Ishikawa (cell line): ENCODE measurements around the gene APBA2.

Experiments used
- EP300 ChIP-seq: IDR thresholded peaks from 2 replicates; pipeline ENCODE4 v1.6.1; 2012; ENCODE audit warnings: borderline replicate concordance
- FOXM1 ChIP-seq: IDR thresholded peaks from 2 replicates; pipeline ENCODE4 v1.6.1; 2012; ENCODE audit warnings: low read depth, borderline replicate concordance
- MAX ChIP-seq: IDR thresholded peaks from 2 replicates; pipeline ENCODE4 v1.6.1; 2012
- RAD21 ChIP-seq: IDR thresholded peaks from 2 replicates; pipeline ENCODE4 v1.6.1; 2012; ENCODE audit warnings: low read depth
- REST ChIP-seq: IDR thresholded peaks from 2 replicates; pipeline ENCODE4 v1.6.1; 2012; ENCODE audit warnings: low read depth, mild to moderate bottlenecking
- TAF1 ChIP-seq: IDR thresholded peaks from 2 replicates; pipeline ENCODE4 v1.6.1; 2012; ENCODE audit warnings: low read depth, mild to moderate bottlenecking
- YY1 ChIP-seq: IDR thresholded peaks from 2 replicates; pipeline ENCODE4 v1.6.1; 2012; ENCODE audit warnings: low read depth

GRCh38 chr15:29106116-29106515 lies 220.3 kb downstream of the APBA2 start:
- TF ChIP-seq REST (no peak), MAX (no peak), YY1 (no peak), EP300 (no peak), FOXM1 (no peak), TAF1 (no peak), RAD21 (no peak)
